Measurements from ENCODE around the gene IKZF1.
A peak's percentile ranks its signal among the peaks of the same experiment; 100 is the strongest.

Gene IKZF1

DNA sequence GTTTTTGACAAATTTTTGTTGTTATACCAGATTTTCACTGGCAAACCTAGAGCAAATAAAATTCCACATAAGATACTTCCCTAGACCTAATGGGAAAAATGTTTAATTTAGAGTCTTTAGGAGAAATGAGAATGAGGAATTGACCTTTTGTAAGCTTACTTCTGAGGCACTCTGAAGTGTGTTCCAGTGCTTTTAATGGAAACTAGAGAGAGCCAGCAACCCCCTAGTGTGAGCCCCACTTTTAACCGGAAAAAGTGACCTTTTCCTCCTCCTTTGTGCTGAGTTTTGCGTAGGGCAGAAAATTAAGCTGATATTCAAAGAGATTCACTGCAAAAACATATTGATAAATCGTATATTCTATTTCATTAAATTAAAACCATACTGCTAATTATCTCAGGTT lies 5.2 kb downstream of the IKZF1 start:
- no peak for DNase-seq

DNA sequence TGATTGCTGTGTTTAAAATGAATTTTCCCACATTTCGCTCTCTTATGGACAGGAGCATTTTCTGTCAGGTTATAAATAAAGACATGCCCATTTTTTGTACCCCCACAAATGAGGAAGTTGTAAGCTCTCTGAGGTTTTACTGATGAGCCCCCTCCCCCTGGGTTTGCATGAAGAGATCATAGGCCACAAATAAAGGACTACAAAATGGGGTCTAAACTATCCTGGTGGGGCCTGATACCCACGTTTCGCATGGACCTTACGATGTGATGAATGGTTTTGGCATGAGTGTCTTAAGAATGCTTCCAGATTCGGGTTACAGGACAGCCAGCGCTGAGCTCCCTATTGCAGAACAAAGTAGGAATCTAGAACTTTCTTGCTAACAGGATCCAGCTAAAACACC lies 5.8 kb downstream of the IKZF1 start:
- DNase-seq, result peak; percentile 49

DNA sequence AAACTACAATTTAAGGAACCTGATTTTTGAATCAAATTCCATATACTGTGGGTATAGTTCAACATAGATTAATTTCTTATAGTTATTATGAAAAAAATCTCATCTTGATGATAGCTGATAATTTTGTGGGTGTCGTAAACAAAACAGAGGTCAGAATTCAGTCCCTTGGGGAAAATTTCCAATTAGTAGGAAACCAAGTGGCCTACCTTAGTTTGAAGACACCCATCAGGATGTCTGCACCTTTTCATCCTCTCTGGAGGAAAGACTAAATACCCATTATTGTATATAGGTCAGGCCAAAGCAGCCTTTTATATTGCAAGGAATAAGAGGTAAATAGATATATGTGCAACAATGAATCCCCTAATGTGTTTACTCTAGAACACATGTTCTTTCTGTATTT lies 6.4 kb downstream of the IKZF1 start:
- no peak for DNase-seq

DNA sequence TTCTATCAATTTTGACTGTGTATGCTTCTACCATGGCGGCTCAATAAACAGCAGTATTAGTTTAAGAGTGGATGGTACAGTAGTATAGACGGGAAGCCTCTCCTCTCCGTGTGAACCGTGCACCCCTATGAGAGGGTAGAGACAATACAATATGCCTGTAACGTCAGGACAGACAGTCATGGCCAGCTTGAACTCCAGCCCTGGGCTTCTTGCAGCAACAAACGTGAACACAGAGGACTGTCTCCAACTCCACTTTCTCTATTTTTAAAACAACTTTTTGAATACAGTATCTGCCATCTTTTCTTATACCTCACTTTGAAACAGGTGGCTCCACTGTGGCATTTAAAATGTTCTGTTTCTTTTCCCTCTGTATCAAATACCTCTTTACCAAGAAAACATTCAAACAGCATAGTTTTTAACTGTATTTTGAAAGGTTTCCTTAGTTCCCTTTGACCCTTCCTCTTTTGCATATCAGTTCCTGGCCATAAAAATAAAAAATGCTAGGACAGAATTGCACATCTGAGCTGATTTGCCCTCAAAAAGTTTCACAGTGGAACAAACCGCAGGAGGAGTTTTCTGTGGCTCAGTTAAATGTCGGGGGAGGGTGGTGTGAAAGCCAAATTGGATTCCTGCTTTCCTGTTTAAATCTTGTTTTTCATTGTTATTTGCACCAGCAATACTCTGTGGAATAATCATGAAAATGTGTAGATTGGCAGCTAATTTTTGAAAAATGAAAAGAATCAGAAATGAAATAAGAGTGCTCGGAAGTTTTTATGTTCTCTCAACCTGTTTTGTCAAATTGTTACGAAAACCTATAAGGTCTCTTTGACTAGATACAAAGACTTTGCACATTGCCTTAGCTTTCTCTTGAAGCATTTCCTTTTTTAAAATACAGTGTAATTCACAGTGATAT lies 8.0 kb downstream of the IKZF1 start:
- DNase-seq, result peak; percentile 39

DNA sequence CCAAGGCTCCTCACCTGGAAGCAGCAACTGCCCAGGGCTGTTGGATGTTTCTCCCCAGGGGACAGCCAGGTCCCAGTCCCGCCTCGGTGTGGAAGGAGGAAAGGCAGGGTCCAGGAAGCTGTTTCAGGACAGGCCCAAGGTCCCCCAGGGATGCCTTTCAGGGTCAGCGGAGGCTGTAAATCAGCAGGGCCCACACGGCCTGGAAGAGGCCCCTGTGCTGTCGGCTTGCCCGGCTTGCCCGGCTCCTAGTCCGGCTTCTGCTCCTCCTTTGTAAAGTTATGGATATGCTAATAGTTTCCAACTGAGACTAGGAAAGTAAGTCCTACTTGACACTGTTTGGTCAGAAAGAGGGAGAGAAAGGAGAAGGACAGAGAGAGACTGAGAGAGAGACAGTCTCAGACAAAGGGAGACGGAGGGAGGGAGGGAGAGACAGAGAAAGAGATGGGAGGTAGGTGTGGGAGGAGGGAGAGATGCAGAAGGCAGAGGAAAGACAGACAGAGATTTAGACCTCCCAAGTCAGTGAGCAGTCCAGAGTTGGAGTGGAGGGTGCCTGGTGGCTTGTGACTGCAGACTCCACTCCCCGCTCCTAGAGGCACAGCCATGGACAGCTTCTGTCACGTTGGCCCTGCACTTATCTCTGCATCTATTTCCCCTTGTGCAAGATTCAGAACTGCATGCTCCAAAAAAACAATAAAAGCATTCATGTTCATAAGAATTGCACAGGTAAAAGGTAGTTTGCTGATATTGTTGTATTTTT lies 10.5 kb downstream of the IKZF1 start:
- DNase-seq, result peak; percentile 72

DNA sequence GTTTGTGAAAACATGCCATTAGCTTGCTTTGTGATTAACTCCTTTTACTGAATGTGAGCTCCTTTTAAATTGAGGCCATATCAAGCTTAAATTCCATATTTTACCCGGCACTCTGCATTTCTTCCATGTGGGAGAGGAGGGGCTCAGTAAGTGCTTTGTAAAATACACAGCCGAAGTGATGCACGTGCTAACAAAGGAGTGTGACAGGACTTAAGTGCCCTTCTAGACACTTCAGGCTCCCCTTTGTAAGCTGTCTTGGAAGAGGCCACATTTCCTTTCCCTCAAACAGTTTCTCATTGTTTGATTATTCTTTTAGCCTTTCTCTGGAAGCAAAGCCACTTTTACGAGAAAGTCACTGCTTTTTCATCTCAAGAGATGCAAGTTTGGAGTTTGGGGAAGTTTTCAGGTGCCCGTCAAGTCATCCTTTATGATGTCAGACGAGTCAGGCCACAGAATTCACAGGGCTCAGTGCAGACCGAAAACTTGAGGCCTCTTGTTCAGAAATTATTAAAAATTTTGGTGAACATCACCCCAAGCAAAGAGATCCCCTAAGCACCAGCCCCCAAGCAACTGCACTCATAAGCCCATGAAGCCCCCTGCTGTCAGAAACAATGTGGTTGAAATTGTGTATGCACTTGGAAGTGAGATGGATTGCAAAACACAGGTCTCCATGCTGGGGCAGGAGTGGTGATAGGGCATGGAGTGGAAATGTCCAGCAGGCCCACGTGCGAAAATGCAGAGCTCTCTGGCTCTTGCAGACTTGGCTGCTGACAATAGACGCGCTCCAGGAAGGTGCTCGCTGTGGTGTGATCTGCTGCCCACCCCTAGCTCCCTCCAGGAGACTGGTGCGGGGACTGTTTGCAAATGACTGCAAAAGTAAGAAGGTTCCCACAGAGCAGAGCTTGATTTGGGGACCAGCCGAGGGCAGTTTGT lies 11.5 kb downstream of the IKZF1 start:
- no peak for DNase-seq

DNA sequence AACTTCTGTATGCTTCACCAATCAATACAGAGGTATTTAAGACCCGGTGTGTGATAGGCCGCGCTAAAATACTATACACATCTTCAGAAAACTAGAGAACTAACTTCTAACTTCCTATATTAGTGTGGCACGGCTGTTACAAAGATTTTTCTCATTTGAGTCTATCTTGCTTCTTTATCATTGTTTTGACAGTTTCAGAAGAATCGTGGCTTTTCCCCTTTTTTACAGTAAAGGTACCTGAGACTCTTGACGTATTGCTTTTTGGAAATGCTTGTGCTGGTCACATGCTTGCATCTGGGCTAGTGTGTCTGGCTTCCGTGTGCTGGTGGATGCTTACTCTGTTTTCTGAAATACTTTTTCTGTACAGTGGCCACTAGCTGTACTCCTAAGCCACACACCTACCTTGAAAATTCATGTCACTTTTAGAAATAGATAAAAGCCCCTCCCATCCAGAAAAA lies 12.7 kb downstream of the IKZF1 start:
- peak; percentile 66 for DNase-seq

DNA sequence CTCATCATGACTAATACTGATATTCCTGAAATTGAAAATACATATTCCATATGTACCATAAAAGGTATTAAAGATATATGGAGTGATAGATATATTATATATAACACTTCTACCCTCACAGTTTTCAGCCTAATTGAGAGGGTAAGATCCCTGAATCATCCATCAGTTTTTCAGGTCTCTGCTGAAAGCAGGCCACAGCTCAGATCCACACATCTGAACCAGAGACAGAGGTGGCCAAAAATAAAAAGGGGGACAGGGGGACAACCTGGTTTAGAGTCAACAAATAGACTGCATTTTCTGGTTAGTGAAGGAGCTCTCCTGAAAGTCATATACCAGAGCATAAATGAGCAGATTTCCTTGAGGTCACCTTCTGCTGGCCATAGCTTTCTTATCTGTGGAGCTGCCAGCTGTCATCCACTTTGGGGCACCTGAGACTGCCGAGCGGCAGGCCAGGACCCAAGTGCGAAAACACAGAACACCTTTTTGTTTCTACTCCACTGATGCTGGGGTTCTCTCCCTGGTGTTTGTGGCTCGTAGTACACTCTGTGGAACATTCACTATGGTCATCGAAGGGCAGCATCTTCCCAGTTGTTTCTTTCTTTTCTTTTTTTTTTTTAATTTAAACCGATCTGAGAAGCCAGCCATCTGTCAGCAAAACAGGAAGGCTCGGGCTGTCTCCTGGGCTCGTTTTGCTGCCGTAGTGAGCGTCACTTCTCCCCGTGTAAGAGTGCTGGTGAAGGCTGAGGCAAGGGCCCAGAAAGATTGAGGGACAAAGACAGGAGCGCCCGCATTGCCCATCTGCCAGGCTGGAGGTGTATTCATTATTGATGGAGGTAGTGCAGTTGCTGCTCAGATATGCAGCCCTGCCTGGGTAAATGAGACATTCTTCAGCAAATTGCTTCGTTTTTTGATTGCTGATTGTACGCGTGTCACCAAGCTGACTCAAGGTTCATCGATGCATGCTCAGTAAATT lies 13.5 kb downstream of the IKZF1 start:
- DNase-seq, result no peak

DNA sequence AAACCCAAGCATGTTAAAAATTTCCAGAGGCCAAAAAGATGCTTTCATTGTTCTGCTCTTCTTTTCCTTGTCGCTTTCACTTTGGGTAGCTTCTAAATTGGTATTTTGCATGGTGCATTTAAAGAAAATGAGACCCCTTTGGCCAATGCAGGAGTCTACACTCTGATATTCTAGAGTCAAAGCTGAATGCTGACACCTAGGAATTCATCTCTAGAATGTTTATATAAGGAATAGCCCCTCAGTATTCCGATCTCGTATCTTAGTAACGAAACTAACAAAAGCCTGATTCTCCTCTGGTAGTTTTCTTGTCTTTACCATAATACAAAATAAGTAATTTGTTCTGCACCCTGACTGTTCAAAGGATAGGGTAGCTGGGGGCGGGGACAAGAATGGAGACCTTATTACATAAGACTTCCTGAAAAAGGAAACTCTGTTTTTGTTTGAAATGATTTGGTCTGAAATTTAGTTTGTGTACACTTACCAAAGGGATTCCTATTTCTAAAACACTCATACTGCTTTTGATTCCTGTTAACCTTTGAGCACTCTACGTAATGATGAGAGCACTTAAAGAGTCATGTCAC lies 17.1 kb downstream of the IKZF1 start:
- DNase-seq, result no peak

DNA sequence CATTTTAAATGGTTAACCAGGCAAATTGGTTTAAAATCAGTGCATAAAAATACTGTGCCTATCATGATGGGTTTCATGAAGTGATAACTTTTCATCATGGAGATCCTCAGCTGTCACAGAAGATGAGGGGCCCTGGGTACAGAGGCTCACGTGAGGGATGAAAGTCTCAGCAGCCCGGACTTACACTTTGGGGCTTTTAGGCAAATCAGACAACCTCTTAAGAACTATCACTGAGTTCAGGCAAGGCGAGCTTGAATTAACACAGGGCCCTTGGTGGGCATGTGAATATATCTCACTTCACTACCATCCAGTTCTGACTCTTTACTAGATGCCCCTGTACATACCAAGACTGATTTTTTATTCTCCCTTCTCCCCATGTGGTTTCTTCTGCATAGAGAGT lies 19.6 kb downstream of the IKZF1 start:
- no peak for DNase-seq

DNA sequence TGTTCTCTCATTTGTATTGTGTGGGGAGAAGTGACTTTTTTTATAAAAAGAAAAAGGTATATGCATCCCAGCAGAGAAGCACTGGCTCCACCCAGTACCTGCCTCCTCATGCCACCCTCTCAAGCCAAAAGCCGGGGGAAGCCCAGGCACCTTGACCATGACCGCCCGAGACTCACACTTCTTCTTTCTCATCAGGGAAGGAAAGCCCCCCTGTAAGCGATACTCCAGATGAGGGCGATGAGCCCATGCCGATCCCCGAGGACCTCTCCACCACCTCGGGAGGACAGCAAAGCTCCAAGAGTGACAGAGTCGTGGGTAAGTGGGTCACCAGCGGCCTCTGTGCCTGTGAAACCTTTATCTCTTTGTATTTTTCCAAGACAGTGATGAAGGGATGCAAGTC lies 22.9 kb downstream of the IKZF1 start:
- no peak for DNase-seq

DNA sequence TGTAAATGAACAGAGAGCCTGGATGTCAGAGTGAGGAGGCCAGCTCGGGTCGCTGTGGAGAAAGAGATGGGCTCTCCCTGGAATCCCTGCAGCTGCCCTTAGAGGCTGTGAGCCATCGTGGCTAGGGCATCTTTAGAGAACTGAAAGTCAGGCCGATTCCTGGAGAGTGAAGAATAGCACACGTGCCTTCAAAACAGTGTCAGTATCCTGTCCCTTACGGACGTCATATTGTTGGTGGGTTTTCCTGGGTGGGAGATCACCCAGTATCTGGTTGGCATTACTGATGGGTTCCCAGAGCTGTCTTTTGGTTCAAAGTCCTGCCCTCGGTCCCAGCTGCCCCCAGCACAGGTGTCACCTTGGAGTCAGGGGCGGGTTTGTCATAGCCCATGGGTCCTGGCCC lies 25.3 kb downstream of the IKZF1 start:
- DNase-seq, result no peak

DNA sequence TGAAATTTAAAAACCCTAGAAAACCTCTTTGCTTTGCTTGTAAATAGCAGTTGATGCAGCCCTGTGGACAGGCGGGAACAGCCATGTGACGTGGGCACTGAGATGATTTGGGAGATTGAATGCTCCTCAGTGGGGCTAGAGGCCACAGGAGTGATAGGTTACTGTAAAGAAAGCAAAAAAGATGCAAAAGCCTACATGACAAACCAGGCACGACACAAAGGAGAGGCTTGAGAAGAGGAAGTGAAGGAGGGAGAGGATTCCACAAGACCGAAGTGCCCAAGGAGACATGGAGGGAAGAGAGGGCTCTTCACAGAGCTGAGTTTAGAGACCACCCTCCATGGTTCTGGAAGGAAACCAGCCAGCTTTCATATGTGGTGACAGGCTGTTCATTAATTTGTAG lies 25.7 kb downstream of the IKZF1 start:
- no peak for DNase-seq

DNA sequence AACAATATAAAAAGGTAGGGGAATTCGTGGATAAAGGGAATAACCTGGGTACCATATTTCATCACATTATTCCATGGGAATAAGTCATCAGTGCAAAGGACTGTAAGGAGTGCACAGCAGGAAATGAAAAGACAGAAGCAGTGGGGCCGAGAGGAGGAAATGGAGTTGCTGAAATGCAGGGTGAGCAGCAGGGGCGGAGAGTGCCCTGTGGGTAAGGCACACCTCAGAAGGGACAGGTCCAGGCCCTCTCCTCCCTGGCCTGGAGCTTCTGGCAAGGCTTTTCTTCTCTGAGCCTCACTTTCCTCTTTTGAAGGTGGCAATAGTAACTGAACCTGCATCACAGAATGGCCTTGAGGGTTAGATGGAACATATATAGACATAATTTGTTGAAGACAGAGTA lies 26.2 kb downstream of the IKZF1 start:
- no peak for DNase-seq

DNA sequence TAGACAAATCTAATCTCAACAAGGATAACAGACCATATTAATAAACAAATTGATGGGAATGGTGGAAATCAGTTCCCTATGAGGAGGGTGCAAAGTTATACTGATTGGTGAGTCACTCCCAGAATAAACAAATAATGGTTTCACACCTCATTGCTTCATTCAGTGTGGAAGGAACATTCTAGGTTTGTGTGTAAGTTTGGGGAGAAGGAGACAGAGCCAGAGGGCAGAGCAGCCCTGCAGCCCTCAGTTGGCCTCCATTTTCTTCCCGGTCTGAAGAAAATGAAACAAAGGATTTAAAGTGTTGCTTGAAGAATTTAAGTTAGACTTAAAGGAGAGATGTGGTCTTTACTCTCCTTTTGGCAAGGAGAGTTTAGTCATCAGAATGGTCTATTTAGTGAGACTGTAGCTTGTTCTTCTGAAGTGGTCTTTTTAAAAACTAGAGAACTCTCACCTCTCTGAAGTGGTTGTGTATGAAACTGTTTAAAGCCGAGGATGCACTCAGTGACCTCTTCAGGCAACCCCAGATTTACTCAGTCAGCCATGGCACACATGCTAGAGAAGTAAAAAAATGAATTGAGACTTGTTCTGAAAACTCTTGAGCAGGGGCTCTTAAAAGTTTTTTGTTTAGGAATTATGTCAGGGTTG lies 27.2 kb downstream of the IKZF1 start:
- no peak for DNase-seq

DNA sequence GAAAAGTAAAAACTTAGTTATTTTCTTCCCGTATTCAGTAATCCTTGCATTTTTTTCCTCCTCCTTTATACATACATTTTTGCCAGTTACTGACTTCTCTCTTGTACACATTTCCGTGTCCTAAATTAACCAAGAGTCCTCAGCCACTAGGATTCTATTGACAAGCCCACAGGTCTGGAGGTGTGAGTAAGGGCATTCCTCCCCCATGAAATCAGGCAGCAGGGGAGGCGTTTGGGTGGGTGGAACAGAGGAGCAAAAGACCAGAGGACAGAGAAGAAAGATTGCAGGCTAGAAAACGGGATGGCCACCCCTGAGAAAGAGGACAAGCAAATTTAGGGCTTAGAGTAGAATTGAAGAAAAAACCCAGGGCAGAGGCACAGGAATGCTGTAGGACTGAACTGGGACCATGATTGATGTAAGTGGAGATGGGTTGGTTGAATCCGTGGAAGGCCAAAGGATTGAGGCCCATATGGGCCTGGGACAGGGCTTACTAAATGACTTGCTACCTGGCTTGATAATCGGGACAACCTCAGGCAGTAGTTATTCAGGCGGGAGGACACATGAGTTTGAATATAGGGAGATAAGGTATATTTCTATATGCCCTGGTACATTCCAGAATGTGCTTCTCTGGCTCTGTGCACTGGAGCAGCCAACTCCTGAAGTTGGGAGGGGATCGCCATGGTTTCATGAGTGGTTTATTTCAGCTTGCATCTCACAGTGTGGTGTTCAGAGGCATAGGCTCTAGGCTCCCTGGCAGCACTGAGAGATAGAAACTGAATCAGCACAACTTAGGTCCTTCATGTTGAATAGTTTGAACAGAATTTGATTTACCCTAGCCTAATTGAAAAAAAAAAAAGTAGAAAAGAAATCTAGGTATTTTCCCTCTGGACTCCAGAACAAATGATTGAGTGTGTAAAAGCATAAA lies 28.0 kb downstream of the IKZF1 start:
- no peak for DNase-seq

DNA sequence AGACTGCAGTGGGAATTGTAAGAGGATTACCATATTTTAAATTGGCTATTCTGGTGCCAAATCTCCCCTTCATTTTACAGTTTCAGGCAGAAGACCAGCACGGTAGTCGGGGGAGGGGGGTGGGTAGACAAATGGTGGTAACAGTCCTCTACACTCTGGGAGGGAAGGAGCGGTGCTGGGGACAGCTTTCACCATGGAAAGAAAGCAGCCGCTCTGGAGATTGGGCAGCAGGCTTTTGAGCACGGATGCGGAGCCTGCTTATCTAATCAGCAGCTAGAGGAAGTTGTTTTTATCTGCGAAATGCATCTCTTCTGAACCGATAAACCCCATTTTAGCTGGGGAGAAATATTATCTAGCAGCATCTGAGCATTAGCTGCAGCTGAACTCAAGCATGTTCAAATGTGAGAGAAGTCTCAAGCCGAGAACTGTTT lies 28.7 kb downstream of the IKZF1 start:
- DNase-seq, result peak; percentile 88

DNA sequence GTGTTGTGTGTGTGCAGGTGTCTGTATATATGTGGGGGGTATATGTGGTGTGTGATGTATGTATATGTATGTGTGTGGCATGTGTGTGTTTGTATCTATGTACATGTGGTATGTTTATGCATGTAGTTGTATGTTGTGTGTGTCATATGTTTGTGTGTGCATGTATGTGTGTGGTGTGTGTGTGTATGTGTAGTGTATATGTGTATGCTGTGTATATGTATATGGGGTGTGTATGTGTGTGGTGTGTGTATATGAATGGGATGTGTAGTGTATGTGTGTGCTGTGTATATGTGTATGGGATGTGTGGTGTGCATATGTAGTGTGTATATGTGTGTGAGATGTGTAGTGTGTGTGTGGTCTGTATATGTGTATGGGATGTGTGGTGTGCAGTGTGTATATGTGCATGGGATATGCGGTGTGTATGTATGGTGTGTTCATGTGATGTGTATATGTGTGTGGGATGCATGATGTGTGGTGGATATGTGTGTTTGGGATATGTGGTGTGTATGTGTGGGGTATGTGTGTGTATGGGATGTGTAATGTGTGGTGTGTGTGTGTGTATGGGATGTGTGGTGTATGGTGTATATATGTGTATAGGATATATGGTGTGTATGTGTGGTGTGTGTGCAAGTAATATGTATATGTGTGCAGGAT lies 30.0 kb downstream of the IKZF1 start:
- DNase-seq, result no peak

DNA sequence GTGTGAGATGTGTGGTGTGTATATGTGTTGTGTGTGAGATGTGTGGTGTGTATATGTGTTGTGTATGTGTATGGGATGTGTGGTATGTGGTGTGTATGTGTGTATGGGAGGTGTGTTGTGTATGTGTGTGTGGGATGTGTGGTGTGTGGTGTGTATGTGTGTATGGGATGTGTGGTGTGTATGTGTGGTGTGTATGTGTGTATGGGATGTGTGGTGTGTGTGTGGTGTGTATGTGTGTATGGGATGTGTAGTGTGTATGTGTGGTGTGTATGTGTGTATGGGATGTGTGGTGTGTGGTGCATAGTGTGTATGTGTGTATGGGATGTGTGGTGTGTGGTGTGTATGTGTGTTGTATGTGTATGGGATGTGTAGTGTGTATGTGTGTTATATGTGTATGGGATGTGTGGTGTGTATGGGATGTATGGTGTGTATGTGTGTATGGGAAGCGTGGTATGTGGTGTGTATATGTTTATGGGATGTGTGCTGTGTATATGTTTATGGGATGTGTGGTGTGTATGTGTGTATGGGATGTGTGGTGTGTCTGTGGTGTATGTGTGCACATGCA lies 30.8 kb downstream of the IKZF1 start:
- DNase-seq, result no peak
